Activated T-helper 9 cell treated with anti-CD3 and anti-CD28 coated beads, Interleukin-2, amount 50 U/mL, for 16 hours (primary cell): ENCODE measurements around the gene TRIM9.

Experiments
- DNase-seq: peaks from one replicate; pipeline ENCODE4 v3.0.0-alpha.2; 2020; ENCODE audit warnings: low read depth

Gene TRIM9

DNA sequence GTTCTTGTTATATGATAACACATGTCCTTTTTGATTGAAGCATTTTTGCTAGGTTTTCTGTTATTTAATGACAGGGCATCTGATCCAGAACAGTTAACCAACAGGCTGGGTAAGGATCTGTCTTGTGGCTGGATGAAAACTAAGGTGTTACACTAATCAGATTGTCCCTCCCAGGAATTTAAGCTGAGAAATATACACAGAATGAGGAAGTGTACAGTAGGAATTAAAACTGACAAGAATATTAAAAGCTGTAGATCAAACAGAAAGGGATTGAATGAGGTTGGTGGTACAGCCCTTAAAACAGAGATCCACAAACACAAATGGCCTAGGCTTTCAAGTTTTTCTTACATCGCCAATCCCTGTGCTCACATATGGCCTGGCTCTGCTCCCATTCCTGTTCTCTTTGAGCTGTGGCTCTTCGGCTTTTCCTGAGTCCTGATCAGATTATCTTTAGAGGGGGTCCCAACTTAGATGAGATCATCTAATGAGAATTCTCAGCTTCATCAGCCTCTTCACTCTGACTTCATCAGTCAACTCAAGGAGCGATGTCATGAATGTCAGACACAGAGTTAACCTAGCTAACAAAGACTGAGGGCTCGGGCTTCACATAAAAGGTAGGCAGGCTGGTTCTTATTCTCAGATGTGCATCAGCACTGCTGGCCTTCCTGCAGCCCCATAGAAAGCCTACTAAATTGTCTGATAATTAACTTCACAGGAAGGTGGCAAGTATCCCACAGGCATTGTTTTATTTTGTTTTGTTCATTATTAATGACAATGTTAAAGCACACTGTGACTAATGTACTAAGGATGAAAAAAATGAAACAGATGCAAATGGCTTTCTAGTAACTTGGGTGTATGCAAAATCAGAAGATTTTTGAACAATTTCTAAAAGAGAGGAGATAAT lies 162.1 kb downstream of the TRIM9 start:
- DNase-seq, result no peak

DNA sequence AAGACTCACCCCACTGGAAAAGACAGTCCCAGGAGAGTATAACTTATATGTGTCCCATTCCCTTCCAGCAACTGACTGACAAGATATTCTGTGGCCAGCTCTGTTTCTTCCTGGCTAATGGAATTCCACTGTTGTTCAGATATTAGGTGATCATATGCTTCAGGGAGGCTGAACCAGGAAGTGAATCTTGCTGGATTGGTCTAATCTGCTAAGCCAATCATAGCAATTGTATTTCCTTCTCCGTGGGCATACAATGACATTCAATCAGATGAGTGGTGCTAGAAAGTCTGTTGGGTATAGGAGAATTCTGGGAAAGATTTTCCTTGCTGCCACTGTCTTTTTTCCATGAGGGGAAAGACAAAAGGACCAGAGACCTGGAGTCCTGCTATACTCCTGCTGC lies 162.7 kb downstream of the TRIM9 start:
- DNase-seq, result no peak

DNA sequence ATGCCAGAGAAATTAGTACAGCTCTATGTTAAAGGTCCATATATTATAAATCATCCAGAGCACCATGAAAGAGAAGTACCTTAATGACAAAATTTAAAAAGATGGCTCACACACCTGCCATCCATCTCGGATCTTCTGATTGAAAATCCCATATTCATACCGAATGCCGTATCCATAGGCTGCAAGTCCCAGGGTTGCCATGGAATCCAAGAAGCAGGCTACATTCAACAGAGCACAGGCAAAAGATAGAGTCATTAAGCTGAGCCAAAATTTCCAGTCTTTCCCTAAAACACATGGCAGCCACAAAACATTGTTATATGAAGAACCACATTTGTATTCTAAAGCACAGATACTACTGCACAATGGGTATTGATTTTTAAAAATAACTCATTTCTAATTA lies 163.3 kb downstream of the TRIM9 start:
- no peak for DNase-seq

DNA sequence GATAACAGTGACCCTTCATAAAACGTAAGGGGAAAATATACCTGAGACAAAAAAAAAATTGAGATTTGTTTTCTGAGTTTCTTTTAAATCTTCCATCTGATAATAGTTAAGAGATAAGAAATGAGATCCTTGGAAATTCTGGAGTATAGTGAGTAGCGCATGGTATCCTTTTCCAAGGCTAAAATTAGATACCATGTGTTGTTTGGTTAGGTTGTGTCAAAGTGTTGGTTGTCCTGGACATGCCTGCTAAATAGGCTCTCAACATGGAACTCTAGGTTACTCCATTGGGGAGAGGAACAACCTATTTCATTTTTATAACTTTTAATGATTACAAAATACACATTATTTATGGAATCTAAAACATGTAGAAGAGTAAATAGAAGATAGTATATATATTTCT lies 165.4 kb downstream of the TRIM9 start:
- no peak for DNase-seq

DNA sequence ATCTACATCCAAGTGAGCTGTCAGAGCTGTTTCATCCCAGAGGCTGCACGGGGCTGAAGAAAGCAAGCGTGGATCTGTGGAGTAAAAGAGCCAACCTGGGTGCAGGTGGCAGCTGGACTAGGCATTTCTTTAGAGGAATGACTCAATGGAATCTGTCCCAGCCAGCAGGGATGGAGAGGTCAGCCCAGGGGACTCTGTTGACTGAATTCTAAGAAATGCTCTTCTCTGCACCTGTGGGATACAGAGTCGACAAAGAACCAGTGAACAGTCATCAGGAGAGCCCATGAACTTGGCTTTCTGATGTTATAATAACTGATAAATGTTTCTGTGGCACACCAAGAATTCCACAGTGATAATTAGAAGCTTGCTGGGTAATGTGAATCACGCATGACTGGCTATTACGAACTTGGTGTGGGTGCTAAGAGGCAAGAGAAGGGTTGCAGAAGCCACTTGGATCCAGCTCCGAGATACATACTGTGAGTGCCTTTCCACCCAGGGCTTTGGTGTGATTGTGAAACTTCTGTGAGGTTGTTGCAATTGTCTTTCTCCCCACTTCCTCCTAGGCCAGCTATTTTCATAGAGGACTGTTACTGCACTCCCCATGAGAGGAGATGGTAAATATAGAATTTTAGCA lies 166.8 kb downstream of the TRIM9 start:
- DNase-seq, result no peak

DNA sequence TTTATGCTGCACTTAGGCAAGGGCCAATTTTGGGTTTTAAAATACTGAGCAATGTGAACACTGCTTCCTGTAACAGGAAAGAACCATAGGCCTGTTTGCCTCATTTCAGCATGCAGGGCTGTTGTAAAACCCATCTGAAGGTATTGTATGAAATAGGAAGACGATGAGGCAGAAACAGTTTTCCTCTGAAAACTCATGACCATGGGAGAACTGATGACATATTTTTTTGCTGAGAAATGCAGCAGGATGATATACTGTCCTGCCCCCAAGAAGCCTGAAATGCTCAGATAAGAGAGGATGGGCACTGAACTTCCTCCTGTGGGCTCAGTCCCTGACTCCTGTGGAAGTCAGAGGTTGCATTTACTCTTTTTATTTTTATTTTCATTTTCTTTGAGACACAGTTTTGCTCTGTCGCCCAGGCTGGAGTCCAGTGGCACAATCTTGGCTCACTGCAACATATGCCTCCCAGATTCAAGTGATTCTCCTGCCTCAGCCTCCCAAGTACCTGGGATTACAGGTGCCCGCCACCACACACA lies 168.0 kb downstream of the TRIM9 start:
- no peak for DNase-seq
